Measurements from ENCODE around the gene FUT3. TPM values are rescaled to one million over a fixed set of nuclear protein-coding genes. Genes with fewer than 3 reads are reported as not detected.

The FUT3 gene
- total and polyA plus RNA-seq, 4 donors = 1.5 to 31.4 (median 18.2) TPM

DNA sequence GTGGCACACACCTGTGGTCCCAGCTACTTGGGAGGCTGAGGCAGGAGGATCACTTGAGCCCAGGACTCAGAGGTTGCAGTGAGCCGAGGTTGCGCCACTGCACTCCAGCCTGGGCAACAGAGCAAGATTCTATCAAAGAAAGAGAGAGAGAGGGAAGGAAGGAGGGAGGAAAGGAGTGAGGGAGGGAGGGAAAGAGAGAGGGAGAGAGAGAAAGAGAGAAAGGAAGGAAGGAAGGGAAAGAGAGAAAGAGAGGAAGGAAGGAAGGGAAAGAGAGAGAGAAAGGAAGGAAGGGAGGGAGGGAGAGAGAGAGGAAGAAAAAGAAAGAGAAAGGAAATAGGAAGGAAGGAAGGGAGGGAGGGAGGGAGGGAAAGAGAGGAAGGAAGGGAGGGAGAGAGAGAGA, 34.0 kb downstream of the FUT3 start:
- Histone ChIP-seq H3K27me3 (ENCODE audit: control insufficient read depth in 3 of 3, insufficient read depth in 3 of 3, low read length in 2 of 3) (no peaks in the 10 kb centered on the region), H3K27ac (ENCODE audit: low read depth in 1 of 2, low read length in 1 of 2) (no peak overlapping the region), H3K9ac (ENCODE audit: insufficient read depth in 1 of 2, low read length in 2 of 2) (no peak overlapping the region), H3K4me1 (ENCODE audit: control insufficient read depth in 5 of 5, insufficient read depth in 5 of 5, low read length in 5 of 5) (peaks cover 0 to 2% (median 0%) of the 10 kb centered on the region in 5 donors), H3K4me3 (no peak overlapping the region), H3K9me3 (ENCODE audit: control insufficient read depth in 4 of 4, insufficient read depth in 3 of 4, low read length in 3 of 4) (peaks cover 0 to 2% (median 0%) of the 10 kb centered on the region in 4 donors), H3K36me3 (ENCODE audit: control insufficient read depth in 4 of 4, insufficient read depth in 4 of 4, low read length in 4 of 4) (no peaks in the 10 kb centered on the region)
- 90 to 92% methylated on average over 2 of the region's 2 CpGs for WGBS, 2 donors
- ATAC-seq (ENCODE audit: insufficient read depth, low FRiP score) (no peak), DNase-seq (no peak)
- TF ChIP-seq, protein P1, sequence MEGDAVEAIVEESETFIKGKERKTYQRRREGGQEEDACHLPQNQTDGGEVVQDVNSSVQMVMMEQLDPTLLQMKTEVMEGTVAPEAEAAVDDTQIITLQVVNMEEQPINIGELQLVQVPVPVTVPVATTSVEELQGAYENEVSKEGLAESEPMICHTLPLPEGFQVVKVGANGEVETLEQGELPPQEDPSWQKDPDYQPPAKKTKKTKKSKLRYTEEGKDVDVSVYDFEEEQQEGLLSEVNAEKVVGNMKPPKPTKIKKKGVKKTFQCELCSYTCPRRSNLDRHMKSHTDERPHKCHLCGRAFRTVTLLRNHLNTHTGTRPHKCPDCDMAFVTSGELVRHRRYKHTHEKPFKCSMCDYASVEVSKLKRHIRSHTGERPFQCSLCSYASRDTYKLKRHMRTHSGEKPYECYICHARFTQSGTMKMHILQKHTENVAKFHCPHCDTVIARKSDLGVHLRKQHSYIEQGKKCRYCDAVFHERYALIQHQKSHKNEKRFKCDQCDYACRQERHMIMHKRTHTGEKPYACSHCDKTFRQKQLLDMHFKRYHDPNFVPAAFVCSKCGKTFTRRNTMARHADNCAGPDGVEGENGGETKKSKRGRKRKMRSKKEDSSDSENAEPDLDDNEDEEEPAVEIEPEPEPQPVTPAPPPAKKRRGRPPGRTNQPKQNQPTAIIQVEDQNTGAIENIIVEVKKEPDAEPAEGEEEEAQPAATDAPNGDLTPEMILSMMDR (IDR thresholded peaks at IDR 0.05; ENCODE audit: control extremely low read depth, extremely low read depth) = no peak

DNA sequence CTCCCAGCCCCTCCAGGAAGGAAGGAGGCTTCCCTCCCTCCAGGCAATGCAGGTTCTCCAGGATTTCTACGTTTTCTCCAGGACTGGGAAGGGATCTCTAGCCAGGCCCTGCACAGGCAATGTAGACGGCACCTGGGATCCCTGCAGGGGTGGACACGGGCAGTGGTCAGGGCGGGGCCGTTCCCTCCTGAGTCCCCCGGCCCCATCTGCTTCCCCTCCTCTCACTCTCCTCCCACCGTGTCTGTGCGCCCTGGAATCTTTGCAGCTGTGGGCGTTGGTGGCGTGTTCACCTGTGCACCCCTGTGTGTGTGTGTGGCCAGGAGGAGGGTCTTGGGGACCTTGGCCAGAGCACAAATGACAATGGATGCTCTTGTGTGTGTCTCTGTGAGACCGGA, 36.4 kb downstream of the FUT3 start:
- Histone ChIP-seq H3K9ac (ENCODE audit: insufficient read depth in 1 of 2, low read length in 2 of 2) (no peak overlapping the region), H3K4me1 (ENCODE audit: control insufficient read depth in 5 of 5, insufficient read depth in 5 of 5, low read length in 5 of 5) (no peaks in the 10 kb centered on the region), H3K9me3 (ENCODE audit: control insufficient read depth in 4 of 4, insufficient read depth in 3 of 4, low read length in 3 of 4) (peaks cover 0 to 2% (median 0%) of the 10 kb centered on the region in 4 donors), H3K4me3 (no peak overlapping the region), H3K36me3 (ENCODE audit: control insufficient read depth in 4 of 4, insufficient read depth in 4 of 4, low read length in 4 of 4) (no peaks in the 10 kb centered on the region), H3K27me3 (ENCODE audit: control insufficient read depth in 3 of 3, insufficient read depth in 3 of 3, low read length in 2 of 3) (no peaks in the 10 kb centered on the region), H3K27ac (ENCODE audit: low read depth in 1 of 2, low read length in 1 of 2) (no peak overlapping the region)
- no peak for DNase-seq
- WGBS, 2 donors = 70 to 74% methylated on average over 11 of the region's 11 CpGs
- no peak for ATAC-seq (ENCODE audit: insufficient read depth, low FRiP score)
- TF ChIP-seq, protein P1 (IDR thresholded peaks at IDR 0.05; ENCODE audit: control extremely low read depth, extremely low read depth) = no peak

DNA sequence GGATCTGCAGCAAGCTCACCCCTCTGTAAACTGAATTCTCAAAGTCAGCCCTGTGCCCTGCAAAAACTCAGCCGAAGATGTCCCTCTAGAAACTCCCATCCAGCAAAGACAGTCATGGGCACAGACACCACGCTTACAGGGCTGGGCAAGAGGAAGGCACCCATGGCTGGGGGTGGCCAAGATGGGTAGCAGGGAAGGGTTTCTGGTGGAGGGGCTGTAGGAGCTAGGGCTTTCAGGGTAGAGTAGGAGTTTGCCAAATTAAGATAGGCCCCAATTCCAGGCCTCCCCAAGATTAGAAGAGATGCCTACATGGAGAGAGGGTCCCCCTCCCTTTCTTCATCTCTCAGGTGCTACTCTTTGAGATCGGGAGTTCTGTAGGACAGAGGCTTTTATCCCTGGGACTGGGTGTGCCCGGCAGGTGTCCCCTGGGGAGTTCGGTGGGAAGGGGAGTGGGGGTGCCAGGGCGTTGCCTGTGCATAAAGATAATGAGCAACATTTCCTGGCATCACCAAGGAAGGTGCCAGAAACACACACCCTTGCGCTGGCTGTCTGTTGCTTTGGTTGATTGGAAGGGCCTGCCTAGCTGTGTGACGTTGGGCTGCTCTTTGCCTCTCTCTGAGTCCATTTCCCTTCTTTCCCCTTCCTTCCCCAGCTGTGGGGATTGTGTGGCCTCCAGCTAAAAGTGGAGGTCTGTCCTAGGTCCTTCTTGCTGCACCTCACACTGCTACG, 37.0 kb downstream of the FUT3 start:
- peaks cover 0 to 2% (median 0%) of the 10 kb centered on the region in 4 donors for H3K9me3 ChIP-seq (ENCODE audit: control insufficient read depth in 4 of 4, insufficient read depth in 3 of 4, low read length in 3 of 4)
- DNase-seq (no peak), ATAC-seq (ENCODE audit: insufficient read depth, low FRiP score) (no peak)
- no peak overlapping the region for H3K4me3 ChIP-seq
- TF ChIP-seq, protein P1 (IDR thresholded peaks at IDR 0.05; ENCODE audit: control extremely low read depth, extremely low read depth) = no peak
- H3K36me3 ChIP-seq (ENCODE audit: control insufficient read depth in 4 of 4, insufficient read depth in 4 of 4, low read length in 4 of 4) = no peaks in the 10 kb centered on the region
- no peak overlapping the region for H3K9ac ChIP-seq (ENCODE audit: insufficient read depth in 1 of 2, low read length in 2 of 2)
- no peaks in the 10 kb centered on the region for H3K27me3 ChIP-seq (ENCODE audit: control insufficient read depth in 3 of 3, insufficient read depth in 3 of 3, low read length in 2 of 3)
- H3K4me1 ChIP-seq (ENCODE audit: control insufficient read depth in 5 of 5, insufficient read depth in 5 of 5, low read length in 5 of 5) = no peaks in the 10 kb centered on the region
- H3K27ac ChIP-seq (ENCODE audit: low read depth in 1 of 2, low read length in 1 of 2) = no peak overlapping the region
- 75 to 82% methylated on average over 9 of the region's 9 CpGs for WGBS, 2 donors
